Smooth muscle cell of the brain vasculature (primary cell): Measurements from ENCODE around the gene AJUBA.
"Not testable (repeated sequence)": the region's sequence is repeated elsewhere in the genome, so short reads cannot be mapped to it uniquely, and the experiment has no call there.

Experiments
- DNase-seq: peaks from one replicate; pipeline ENCODE4 v3.0.0-alpha.2; 2012; ENCODE audit warnings: low read depth, low spot score

AJUBA gene

GRCh38 chr14:22951795-22952194, 30.6 kb downstream of the AJUBA start:
- not testable (repeated sequence) for DNase-seq

DNA sequence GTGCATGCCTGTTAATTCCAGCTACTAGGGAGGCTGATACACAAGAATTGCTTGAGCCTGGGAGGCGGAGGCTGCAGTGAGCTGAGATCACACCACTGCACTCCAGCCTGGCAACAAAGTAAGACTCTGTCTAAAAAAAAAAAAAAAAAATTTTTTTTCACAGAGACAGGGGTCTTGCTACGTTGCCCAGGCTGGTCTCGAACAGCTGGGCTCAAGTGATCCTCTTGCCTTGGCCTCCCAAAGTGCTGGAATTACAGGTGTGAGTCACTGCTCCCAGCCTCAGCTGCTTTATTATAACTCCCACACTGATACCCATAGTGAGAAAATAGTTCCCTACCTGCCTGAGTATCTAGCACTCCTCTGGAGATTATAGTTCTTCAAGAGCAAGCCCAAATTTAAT, 36.7 kb downstream of the AJUBA start:
- DNase-seq = no peak

DNA sequence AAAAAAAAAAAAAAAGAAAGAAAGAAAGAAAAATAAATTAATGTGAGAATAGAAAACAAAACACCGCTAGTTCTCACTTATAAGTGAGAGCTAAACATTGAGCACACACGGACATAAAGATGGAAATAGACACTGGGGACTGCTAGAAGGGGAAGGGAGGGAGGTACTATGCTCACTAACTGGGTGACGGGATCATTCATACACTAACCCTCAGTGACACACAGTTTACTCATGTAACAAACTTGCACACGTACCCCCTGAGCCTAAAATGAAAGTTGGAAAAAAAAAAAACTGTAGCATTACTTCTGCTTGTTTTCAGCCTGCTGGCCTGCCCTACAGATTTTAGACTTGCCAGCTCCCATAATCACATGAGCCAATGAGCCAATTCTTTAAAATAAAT, 42.7 kb downstream of the AJUBA start:
- no peak for DNase-seq

- no peak for DNase-seq
Measured at GRCh38 chr14:22935156-22935555, 47.2 kb downstream of the AJUBA start.

DNA sequence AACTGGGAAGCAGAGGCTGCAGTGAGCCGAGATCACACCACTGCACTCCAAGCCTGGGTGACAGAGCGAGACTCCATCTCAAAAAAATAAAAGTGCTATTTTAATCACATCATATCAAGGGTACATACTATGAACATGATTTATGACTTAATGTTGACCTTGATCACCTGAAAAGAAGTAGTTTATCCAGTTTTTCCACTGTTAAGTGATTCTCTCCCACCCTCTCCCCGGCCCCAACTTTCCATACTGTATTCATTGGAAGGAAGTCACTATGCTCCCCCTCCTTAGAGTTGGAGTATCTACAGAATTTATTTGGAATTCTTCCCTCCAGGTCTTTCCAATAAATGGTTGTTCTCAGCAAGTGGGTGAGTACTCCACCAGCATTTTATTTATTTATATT, 50.2 kb downstream of the AJUBA start:
- no peak for DNase-seq

GRCh38 chr14:22929961-22930364, 52.4 kb downstream of the AJUBA start:
- DNase-seq = no peak

- DNase-seq = peak; percentile 100
Measured at GRCh38 chr14:22929104-22929960, 53.0 kb downstream of the AJUBA start, which contains the start of gene PRMT5. PRMT5 (minus strand) TSS chr14:22929376; CDS start chr14:22929361, 15 bp downstream.

DNA sequence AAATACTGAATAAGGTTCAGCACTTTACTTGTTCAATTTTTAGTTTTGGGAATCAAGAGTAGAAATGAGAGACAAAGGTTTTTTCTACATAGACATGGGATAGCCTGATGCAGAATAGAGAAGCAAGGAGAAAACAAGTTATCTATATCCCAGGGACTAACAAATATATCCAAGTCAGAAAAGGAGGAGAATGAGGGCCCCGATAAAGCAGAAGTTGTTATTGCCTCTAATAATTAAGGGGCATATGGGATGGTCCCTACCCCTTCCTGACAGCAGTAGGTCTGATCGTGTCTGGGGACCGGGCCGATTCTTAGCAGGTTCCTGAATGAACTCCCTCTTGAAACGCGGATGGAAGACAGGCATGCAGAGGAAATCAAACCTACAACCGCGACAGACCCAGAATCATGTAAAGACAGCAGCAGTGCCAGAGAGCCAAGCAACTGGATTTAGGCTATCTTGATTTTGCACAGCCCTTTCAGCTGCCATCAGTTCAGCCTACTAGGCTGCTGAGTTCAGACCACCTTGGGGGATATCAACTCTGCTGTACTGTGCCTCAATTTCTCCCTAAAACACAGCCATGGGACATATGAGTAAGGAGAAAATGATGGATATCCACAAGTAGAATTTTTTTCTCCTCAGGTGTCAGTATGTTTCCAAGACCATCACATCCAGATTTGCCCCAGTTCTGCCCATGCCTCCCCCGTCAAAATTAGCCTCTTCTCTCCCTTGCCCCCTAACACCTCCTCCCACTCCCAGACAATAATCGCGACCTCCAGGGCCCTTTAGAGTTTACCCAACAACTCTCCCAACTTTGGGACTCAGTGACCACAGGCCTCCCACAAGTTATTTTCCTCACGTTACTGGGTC, 53.9 kb downstream of the AJUBA start:
- DNase-seq = no peak

GRCh38 chr14:22926316-22926715, 56.0 kb downstream of the AJUBA start:
- no peak for DNase-seq

- DNase-seq = no peak
Measured at GRCh38 chr14:22925513-22925912, 56.8 kb downstream of the AJUBA start.

DNA sequence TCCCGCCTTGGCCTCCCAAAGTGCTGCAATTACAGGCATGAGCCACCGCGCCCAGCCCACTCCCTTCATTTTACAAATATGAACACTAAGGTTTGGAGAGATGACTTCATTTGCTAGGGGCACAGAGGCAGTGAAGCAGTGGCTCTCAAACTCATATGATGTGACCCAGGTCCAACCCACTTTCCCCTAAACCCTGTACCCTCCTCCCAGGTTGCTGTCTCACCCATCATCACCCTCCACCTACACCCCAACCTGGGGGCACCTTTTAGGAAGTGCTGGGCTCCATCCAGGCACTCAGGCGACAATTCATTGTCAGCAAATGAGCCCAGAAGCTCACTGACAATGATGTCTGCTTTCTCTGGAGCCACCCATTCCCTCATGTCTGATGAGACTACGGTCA, 58.6 kb downstream of the AJUBA start:
- no peak for DNase-seq

DNA sequence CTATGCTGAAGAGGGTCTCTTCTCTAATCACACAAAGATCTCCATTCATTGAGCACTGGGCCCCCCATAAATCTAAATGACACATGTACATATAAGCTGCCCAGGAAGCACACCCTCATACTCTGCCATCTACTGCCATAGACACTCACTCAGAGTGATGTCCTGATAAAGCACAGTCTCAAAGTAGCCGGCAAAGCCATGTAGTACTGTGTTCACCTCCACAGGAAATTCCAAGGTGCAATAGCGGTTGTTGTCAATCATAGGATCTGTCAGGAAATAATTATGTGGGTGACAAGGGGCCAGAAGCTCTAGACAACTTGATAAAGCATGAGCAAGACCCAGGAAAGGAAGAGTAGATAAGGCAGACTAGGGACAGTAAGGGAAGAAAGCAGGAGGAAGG, 60.1 kb downstream of the AJUBA start:
- no peak for DNase-seq
